MCF 10A (cell line): ENCODE data around the gene CAPZA1. TPM values are rescaled to one million over a fixed set of nuclear protein-coding genes. Genes with fewer than 3 reads are reported as not detected.
A peak's percentile ranks its signal among the peaks of the same experiment; 100 is the strongest.

Experiments
- BruUV-seq: library from RNA; stranded (reverse); fragments of 400-500 nt; replicated peaks from 2 replicates; lab custom pipeline; 2021; lab: Mats Ljungman, UMichigan
- CTCF ChIA-PET: fragments of 300-600 bp; sonication (Branson Sonifier 250); formaldehyde crosslinking; extraction: SDS; loops from one replicate; lab custom pipeline; 2021; ENCODE audit warnings: antibody characterized with exemption, inconsistent platforms; lab: Yijun Ruan, JAX
- POLR2A ChIA-PET: fragments of 300-600, 350-650 bp; sonication (Branson Sonifier 250); formaldehyde crosslinking; extraction: SDS; loops from one replicate; lab custom pipeline; 2020; ENCODE audit warnings: antibody characterized with exemption, inconsistent platforms; lab: Yijun Ruan, JAX
- DNase-seq: peaks from one replicate; pipeline ENCODE4 v3.0.0-alpha.2; 2018; ENCODE audit not compliant: unreplicated experiment
- H3K27ac Mint-ChIP-seq: one replicate; pipeline ENCODE4 v1.8.0; 2022; ENCODE audit warnings: mild to moderate bottlenecking, low read depth, mixed read lengths; ENCODE audit not compliant: unreplicated experiment
- H3K27me3 Mint-ChIP-seq: one replicate; pipeline ENCODE4 v1.8.0; 2022; ENCODE audit warnings: mixed read lengths; ENCODE audit not compliant: insufficient read depth, unreplicated experiment
- H3K36me3 Mint-ChIP-seq: one replicate; pipeline ENCODE4 v1.8.0; 2022; ENCODE audit warnings: mild to moderate bottlenecking, moderate library complexity, mixed read lengths; ENCODE audit not compliant: insufficient read depth, unreplicated experiment
- H3K4me1 Mint-ChIP-seq: one replicate; pipeline ENCODE4 v1.8.0; 2022; ENCODE audit warnings: mixed read lengths; ENCODE audit not compliant: insufficient read depth, unreplicated experiment
- H3K4me3 Mint-ChIP-seq: one replicate; pipeline ENCODE4 v1.8.0; 2022; ENCODE audit warnings: mild to moderate bottlenecking, moderate library complexity, mixed read lengths; ENCODE audit not compliant: unreplicated experiment
- H3K9me3 Mint-ChIP-seq: one replicate; pipeline ENCODE4 v1.8.0; 2022; ENCODE audit warnings: mixed read lengths; ENCODE audit not compliant: unreplicated experiment
- CTCF ChIP-seq: fragments of 200-600 bp; IDR thresholded peaks from one replicate; pipeline ENCODE4 v1.8.0; 2022; ENCODE audit warnings: antibody characterized with exemption, mild to moderate bottlenecking; ENCODE audit not compliant: unreplicated experiment
- intact Hi-C: fragments of 100-400 bp; cut with micrococcal nuclease; formaldehyde crosslinking; loops from 2 replicates; pipeline ENCODE4 v1.14.1; 2022
- total RNA-seq: library from RNA; stranded (reverse); gene quantifications from 2 replicates; pipeline ENCODE4 v1.2.3, GENCODE V29; 2022

Gene CAPZA1
- total RNA-seq, 1 experiment from 2014 or later: 150 TPM

- ChIA-PET CTCF (interaction anchor here (3.2 kb wide), 1 partner anchor 11 kb away, joined by 16 read pairs; the partner anchor contains the start of gene MOV10), POLR2A (interaction anchor here (0.5 to 7.5 kb wide), 9 partner anchors 12 to 295 kb away, joined by 3 to 85 read pairs (median 4); partner anchors contain the start of genes MOV10, PPM1J, RHOC and ST7L)
- no peaks in the 10 kb centered on the region for H3K27me3 Mint-ChIP-seq
- no peak for DNase-seq
- peak overlapping the region; percentile 96 for H3K27ac Mint-ChIP-seq
- H3K4me3 Mint-ChIP-seq: no peak overlapping the region
- TF ChIP-seq CTCF: no peak
- intact Hi-C loops: no loop called here
- BruUV-seq: no TSS peak
- H3K9me3 Mint-ChIP-seq: peaks cover 7% of the 10 kb centered on the region
- peaks cover 31% of the 10 kb centered on the region for H3K4me1 Mint-ChIP-seq
- peaks cover 23% of the 10 kb centered on the region for H3K36me3 Mint-ChIP-seq
Measured at GRCh38 chr1:112686417-112686816, 66.8 kb downstream of the CAPZA1 start.

- peak overlapping the region; percentile 96 for H3K27ac Mint-ChIP-seq
- peaks cover 7% of the 10 kb centered on the region for H3K9me3 Mint-ChIP-seq
- H3K36me3 Mint-ChIP-seq: peaks cover 23% of the 10 kb centered on the region
- ChIA-PET CTCF (interaction anchor here (3.2 kb wide), 1 partner anchor 11 kb away, joined by 16 read pairs; the partner anchor contains the start of gene MOV10), POLR2A (interaction anchor here (0.5 to 7.5 kb wide), 9 partner anchors 13 to 295 kb away, joined by 3 to 85 read pairs (median 4); partner anchors contain the start of genes MOV10, PPM1J, RHOC and ST7L)
- no peak overlapping the region for H3K4me3 Mint-ChIP-seq
- TF ChIP-seq CTCF: no peak
- no peak for DNase-seq
- peaks cover 31% of the 10 kb centered on the region for H3K4me1 Mint-ChIP-seq
- BruUV-seq: no TSS peak
- H3K27me3 Mint-ChIP-seq: no peaks in the 10 kb centered on the region
- intact Hi-C loops: loop anchor here (1.0 kb wide), 1 partner anchor 18 kb away; no protein-coding TSS in a partner anchor
Measured at GRCh38 chr1:112686835-112687234, 67.2 kb downstream of the CAPZA1 start.

GRCh38 chr1:112687361-112687760 lies 67.7 kb downstream of the CAPZA1 start:
- Mint-ChIP-seq H3K27me3 (no peaks in the 10 kb centered on the region), H3K4me3 (no peak overlapping the region), H3K4me1 (peaks cover 31% of the 10 kb centered on the region), H3K36me3 (peaks cover 25% of the 10 kb centered on the region), H3K27ac (peak overlapping the region; percentile 96), H3K9me3 (peaks cover 7% of the 10 kb centered on the region)
- BruUV-seq: no TSS peak
- ChIA-PET POLR2A (interaction anchor here (0.7 to 7.5 kb wide), 6 partner anchors 13 to 270 kb away, joined by 3 to 85 read pairs (median 10); partner anchors contain the start of genes MOV10, RHOC and ST7L), CTCF (interaction anchor here (0.9 kb wide), 2 partner anchors 28 to 386 kb away, joined by 3 to 6 read pairs; partner anchors contain the start of gene LRIG2)
- intact Hi-C loops: loop anchor here (1.0 kb wide), 1 partner anchor 18 kb away; no protein-coding TSS in a partner anchor
- TF ChIP-seq CTCF: no peak
- DNase-seq: peak; percentile 93

- peaks cover 7% of the 10 kb centered on the region for H3K9me3 Mint-ChIP-seq
- no TSS peak for BruUV-seq
- ChIA-PET POLR2A (interaction anchor here (6.6 to 7.5 kb wide), 2 partner anchors 14 kb away, joined by 75 to 85 read pairs; partner anchors contain the start of gene MOV10), CTCF (interaction anchor here (0.6 to 0.9 kb wide), 4 partner anchors 28 to 387 kb away, joined by 3 to 6 read pairs (median 4); partner anchors contain the start of gene LRIG2)
- no peak for TF ChIP-seq CTCF
- no peak for DNase-seq
- H3K36me3 Mint-ChIP-seq: peaks cover 30% of the 10 kb centered on the region
- peak overlapping the region; percentile 45 for H3K4me3 Mint-ChIP-seq
- H3K27ac Mint-ChIP-seq: peak overlapping the region; percentile 96
- no peaks in the 10 kb centered on the region for H3K27me3 Mint-ChIP-seq
- intact Hi-C loops: loop anchor here (1.0 kb wide), 1 partner anchor 17 kb away; no protein-coding TSS in a partner anchor
- peaks cover 31% of the 10 kb centered on the region for H3K4me1 Mint-ChIP-seq
Measured at GRCh38 chr1:112687785-112688496, 68.3 kb downstream of the CAPZA1 start.
